Neural cell (in vitro differentiated cells): Measurements from ENCODE around the gene WFDC5. TPM values are rescaled to one million over a fixed set of nuclear protein-coding genes. Genes with fewer than 3 reads are reported as not detected.

Experiments
- H2AFZ ChIP-seq: fragments of 200-600, 300-800 bp; sonication (generic), shearing (Covaris generic); 2 replicates; pipeline ENCODE4 v1.6.0; 2014; ENCODE audit warnings: low read depth, mild to moderate bottlenecking, antibody characterized with exemption, low read length, moderate library complexity
- H3F3A ChIP-seq: fragments of 200-600 bp; shearing (Covaris generic); 2 replicates; pipeline ENCODE4 v1.6.1; 2016; ENCODE audit warnings: mild to moderate bottlenecking, moderate library complexity, mixed read lengths, antibody characterized with exemption, low read length; ENCODE audit not compliant: insufficient read depth, poor library complexity, severe bottlenecking
- H3K27ac ChIP-seq: fragments of 200-600, 300-800 bp; sonication (generic), shearing (Covaris generic); 2 replicates; pipeline ENCODE4 v1.5.1; 2014; ENCODE audit warnings: mild to moderate bottlenecking, low read length, moderate library complexity
- H3K27me3 ChIP-seq: fragments of 300-800, 200-600 bp; sonication (generic), shearing (Covaris generic); 2 replicates; pipeline ENCODE4 v1.6.0; 2014; ENCODE audit warnings: mild to moderate bottlenecking, low read depth, low read length, moderate library complexity; ENCODE audit not compliant: insufficient read depth
- H3K36me3 ChIP-seq: fragments of 300-800, 200-600 bp; sonication (generic), shearing (Covaris generic); 2 replicates; pipeline ENCODE4 v1.5.1; 2014; ENCODE audit warnings: mild to moderate bottlenecking, antibody characterized with exemption, low read length, moderate library complexity; ENCODE audit not compliant: insufficient read depth
- H3K4me2 ChIP-seq: fragments of 300-800, 200-600 bp; sonication (generic), shearing (Covaris generic); 2 replicates; pipeline ENCODE4 v1.6.0; 2014; ENCODE audit warnings: mild to moderate bottlenecking, low read length
- H3K4me3 ChIP-seq: fragments of 300-800, 200-600 bp; sonication (generic), shearing (Covaris generic); 2 replicates; pipeline ENCODE4 v1.5.1; 2014; ENCODE audit warnings: mild to moderate bottlenecking, low read length, moderate library complexity
- H3K79me2 ChIP-seq: fragments of 200-600 bp; shearing (Covaris generic); replicated peaks from 2 replicates; pipeline ENCODE4 v1.6.0; 2014; ENCODE audit warnings: mild to moderate bottlenecking, low read length, moderate library complexity; ENCODE audit not compliant: insufficient read depth
- H3K9ac ChIP-seq: fragments of 300-800, 200-600 bp; sonication (generic), shearing (Covaris generic); 2 replicates; pipeline ENCODE4 v1.6.1; 2016; ENCODE audit warnings: mild to moderate bottlenecking, low read length, mixed read lengths
- H3K9me2 ChIP-seq: fragments of 200-600 bp; shearing (Covaris generic); 2 replicates; pipeline ENCODE4 v1.6.1; 2016; ENCODE audit warnings: mild to moderate bottlenecking, low read length, mixed read lengths; ENCODE audit not compliant: insufficient read depth
- H3K9me3 ChIP-seq: fragments of 200-600, 300-800 bp; sonication (generic), shearing (Covaris generic); 2 replicates; pipeline ENCODE4 v1.6.1; 2016; ENCODE audit warnings: mild to moderate bottlenecking, mixed run types, low read length, moderate library complexity, mixed read lengths
- H4K20me1 ChIP-seq: fragments of 200-600 bp; shearing (Covaris generic); 2 replicates; pipeline ENCODE4 v1.6.1; 2016; ENCODE audit warnings: mild to moderate bottlenecking, mixed run types; ENCODE audit not compliant: insufficient read depth
- CTCF ChIP-seq: fragments of 450-650 bp; IDR thresholded peaks from 2 replicates; pipeline ENCODE4 v1.5.1; 2014; ENCODE audit warnings: antibody characterized with exemption, mild to moderate bottlenecking, moderate library complexity; ENCODE audit not compliant: poor library complexity, severe bottlenecking
- EP300 ChIP-seq: fragments of 450-650 bp; conservative IDR thresholded peaks from 2 replicates; pipeline ENCODE4 v1.6.1; 2014; ENCODE audit warnings: antibody characterized with exemption, mild to moderate bottlenecking, moderate library complexity; ENCODE audit not compliant: poor library complexity, severe bottlenecking
- EZH2 ChIP-seq: fragments of 200-600, 300-800 bp; shearing (Covaris generic), sonication (generic); IDR thresholded peaks from 2 replicates; pipeline ENCODE4 v1.6.1; 2014; ENCODE audit warnings: antibody characterized with exemption, low read length, borderline replicate concordance, mild to moderate bottlenecking; ENCODE audit not compliant: insufficient read depth, poor library complexity, severe bottlenecking
- MXI1 ChIP-seq: fragments of 450-650 bp; conservative IDR thresholded peaks from 2 replicates; pipeline ENCODE4 v1.6.1; 2014; ENCODE audit warnings: antibody characterized with exemption, mild to moderate bottlenecking; ENCODE audit not compliant: poor library complexity, severe bottlenecking
- POLR2AphosphoS5 ChIP-seq: IDR thresholded peaks from 2 replicates; pipeline ENCODE4 v1.6.1; 2012
- RAD21 ChIP-seq: fragments of 450-650 bp; conservative IDR thresholded peaks from 2 replicates; pipeline ENCODE4 v1.6.1; 2014; ENCODE audit warnings: antibody characterized with exemption, mild to moderate bottlenecking, moderate library complexity
- REST ChIP-seq: IDR thresholded peaks from 2 replicates; pipeline ENCODE4 v1.6.1; 2012; ENCODE audit warnings: borderline replicate concordance
- SMC3 ChIP-seq: fragments of 450-650 bp; conservative IDR thresholded peaks from 2 replicates; pipeline ENCODE4 v1.6.1; 2014; ENCODE audit warnings: antibody characterized with exemption, mild to moderate bottlenecking, moderate library complexity; ENCODE audit not compliant: poor library complexity
- TAF1 ChIP-seq: IDR thresholded peaks from 2 replicates; pipeline ENCODE4 v1.6.1; 2012; ENCODE audit warnings: low read depth
- polyA plus RNA-seq: library from polyadenylated mRNA; depleted of rRNA; stranded (reverse); fragments of >200 nt; gene quantifications from 2 replicates; pipeline ENCODE4 v1.2.3, GENCODE V29; 2014

Gene WFDC5
- polyA plus RNA-seq, 1 donor from 2014 or later, result not detected

- Histone ChIP-seq H3K79me2 (no peaks in the 10 kb centered on the region), H4K20me1 (no peaks in the 10 kb centered on the region), H3K36me3 (no peaks in the 10 kb centered on the region), H3K4me2 (no peak overlapping the region), H3K27ac (no peak overlapping the region), H3K9ac (no peak overlapping the region), H3F3A (no peaks in the 10 kb centered on the region), H3K9me3 (no peaks in the 10 kb centered on the region), H2AFZ (no peak overlapping the region), H3K9me2 (no peaks in the 10 kb centered on the region), H3K4me3 (no peak overlapping the region), H3K27me3 (no peaks in the 10 kb centered on the region)
- no peak for TF ChIP-seq REST
- no peak for TF ChIP-seq CTCF
- no peak for TF ChIP-seq SMC3
- no peak for TF ChIP-seq EZH2
- TF ChIP-seq RAD21, result no peak
Measured at GRCh38 chr20:45067558-45067957, 47.4 kb downstream of the WFDC5 start.

- Histone ChIP-seq H3K27ac (no peak overlapping the region), H3K27me3 (no peaks in the 10 kb centered on the region), H3K36me3 (no peaks in the 10 kb centered on the region), H3K4me2 (no peak overlapping the region), H3K9me2 (no peaks in the 10 kb centered on the region), H3F3A (no peaks in the 10 kb centered on the region), H4K20me1 (no peaks in the 10 kb centered on the region), H3K4me3 (no peak overlapping the region), H3K79me2 (no peaks in the 10 kb centered on the region), H2AFZ (no peak overlapping the region), H3K9ac (no peak overlapping the region), H3K9me3 (no peaks in the 10 kb centered on the region)
- TF ChIP-seq POLR2AphosphoS5 (no peak), MXI1 (no peak), CTCF (no peak), RAD21 (no peak), REST (no peak), EZH2 (no peak), TAF1 (no peak), EP300 (no peak), SMC3 (no peak)
Measured at GRCh38 chr20:45067087-45067486, 47.9 kb downstream of the WFDC5 start.
